Measurements from ENCODE around the gene AMTN.

AMTN gene

DNA sequence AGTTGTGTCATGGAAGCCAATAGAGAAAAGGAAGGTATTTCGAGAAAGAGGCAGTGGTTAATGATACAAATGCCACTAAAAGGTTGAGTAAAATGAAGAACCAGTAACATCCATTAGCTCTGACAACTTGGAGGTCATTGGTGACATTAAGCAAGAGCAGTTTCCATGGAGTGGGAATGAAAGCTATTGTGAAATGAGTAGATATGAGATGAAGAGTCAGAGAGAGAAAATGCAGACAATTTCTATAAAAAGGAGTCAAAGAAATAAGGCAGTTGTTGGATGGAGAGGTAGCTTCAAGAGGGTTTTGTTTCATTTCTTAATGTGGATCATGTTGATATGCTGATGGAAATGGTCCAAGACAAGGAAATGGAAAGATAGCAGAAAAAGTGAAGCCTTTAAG, 9.6 kb upstream of the AMTN start:
- no peak for TF ChIP-seq ZFX (IDR thresholded peaks at IDR 0.05; ENCODE audit: borderline replicate concordance)
- TF ChIP-seq, protein P1, sequence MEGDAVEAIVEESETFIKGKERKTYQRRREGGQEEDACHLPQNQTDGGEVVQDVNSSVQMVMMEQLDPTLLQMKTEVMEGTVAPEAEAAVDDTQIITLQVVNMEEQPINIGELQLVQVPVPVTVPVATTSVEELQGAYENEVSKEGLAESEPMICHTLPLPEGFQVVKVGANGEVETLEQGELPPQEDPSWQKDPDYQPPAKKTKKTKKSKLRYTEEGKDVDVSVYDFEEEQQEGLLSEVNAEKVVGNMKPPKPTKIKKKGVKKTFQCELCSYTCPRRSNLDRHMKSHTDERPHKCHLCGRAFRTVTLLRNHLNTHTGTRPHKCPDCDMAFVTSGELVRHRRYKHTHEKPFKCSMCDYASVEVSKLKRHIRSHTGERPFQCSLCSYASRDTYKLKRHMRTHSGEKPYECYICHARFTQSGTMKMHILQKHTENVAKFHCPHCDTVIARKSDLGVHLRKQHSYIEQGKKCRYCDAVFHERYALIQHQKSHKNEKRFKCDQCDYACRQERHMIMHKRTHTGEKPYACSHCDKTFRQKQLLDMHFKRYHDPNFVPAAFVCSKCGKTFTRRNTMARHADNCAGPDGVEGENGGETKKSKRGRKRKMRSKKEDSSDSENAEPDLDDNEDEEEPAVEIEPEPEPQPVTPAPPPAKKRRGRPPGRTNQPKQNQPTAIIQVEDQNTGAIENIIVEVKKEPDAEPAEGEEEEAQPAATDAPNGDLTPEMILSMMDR (IDR thresholded peaks at IDR 0.05): no peak
- H3K27ac ChIP-seq: no peak overlapping the region

DNA sequence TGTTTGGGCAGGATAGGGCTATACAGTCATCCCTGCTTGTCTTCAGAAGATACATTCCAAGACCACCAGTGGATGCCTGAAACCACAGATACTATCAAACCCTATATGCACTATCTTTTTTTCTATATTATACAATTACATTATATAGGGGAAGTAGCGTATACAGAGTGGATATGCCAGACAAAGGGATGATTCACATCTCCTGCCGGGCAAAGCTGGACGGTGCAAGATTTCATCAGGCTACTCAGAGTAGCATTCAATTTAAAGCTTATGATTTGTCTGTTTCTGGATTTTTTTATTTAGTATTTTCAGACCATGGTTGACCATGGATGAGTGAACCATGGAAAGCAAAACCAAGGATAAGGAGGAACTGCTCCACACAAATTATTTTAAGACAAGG, 7.0 kb upstream of the AMTN start:
- no peak overlapping the region for H3K27ac ChIP-seq

DNA sequence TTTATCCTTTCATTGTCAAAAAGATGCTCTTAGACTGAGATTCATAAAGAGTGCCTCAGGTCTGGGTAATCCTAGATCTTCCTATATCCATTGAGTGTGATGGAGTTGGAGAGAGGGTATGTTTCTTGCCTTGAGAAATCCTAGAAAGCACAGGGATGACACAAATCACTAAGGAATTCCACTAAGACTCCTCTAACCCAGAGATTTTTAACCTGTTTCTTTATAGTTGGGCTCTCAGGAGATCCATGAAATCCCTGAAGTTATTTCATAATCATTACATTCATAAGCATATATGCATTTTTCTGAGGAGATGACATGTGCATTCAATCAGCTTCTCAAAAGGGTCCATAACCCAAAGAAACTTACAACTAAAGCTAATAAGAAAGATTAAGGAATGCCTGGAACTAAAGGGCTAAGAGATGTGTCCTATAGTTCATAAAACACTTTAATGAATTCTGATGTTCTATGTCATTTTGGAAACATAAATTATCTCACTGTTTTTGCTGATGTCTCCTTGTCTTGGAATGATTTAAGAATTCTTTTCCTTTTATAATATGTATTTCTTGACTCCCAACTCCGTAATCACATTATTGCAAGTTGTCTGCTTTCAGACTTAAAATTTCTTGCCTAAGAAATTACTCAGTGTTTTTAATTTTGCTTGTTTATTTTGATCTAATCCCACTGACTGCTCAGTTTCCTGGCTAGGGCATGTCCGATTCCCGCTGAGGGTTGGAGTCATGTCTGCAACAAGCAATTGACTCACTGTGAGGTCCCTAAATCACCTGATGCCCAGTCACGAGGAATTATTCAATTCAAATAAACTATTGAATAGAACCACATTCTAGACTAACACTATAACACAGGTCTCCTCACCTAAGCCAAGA, 2.8 kb upstream of the AMTN start:
- H3K27ac ChIP-seq: no peak overlapping the region
- TF ChIP-seq ZFX (IDR thresholded peaks at IDR 0.05; ENCODE audit: borderline replicate concordance): no peak
- TF ChIP-seq, protein P1 (IDR thresholded peaks at IDR 0.05): no peak

More for the DNA sequence above, 7.0 kb upstream of the AMTN start:
- TF ChIP-seq, protein P1 (IDR thresholded peaks at IDR 0.05): no peak
- no peak for TF ChIP-seq ZFX (IDR thresholded peaks at IDR 0.05; ENCODE audit: borderline replicate concordance)

DNA sequence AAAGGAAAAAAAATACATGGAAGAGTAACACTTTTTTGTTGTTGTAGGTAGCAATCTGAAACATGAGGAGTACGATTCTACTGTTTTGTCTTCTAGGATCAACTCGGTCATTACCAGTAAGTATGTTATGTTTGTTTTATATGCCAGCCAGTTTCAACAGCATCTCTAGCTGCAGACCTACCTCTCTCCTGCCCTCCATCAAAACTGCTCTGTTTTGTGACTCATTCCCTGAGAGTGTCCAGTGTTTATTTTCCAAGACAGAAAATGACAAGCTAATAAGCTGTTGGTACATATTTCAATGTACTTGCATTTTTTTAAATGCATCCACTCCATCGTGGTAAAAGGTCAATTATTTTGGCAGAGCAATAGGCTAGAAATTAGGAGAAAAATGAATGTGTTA, 347 bp downstream of the AMTN start:
- H3K27ac ChIP-seq: no peak overlapping the region
- TF ChIP-seq, protein P1 (IDR thresholded peaks at IDR 0.05): no peak
- TF ChIP-seq ZFX (IDR thresholded peaks at IDR 0.05; ENCODE audit: borderline replicate concordance): no peak

DNA sequence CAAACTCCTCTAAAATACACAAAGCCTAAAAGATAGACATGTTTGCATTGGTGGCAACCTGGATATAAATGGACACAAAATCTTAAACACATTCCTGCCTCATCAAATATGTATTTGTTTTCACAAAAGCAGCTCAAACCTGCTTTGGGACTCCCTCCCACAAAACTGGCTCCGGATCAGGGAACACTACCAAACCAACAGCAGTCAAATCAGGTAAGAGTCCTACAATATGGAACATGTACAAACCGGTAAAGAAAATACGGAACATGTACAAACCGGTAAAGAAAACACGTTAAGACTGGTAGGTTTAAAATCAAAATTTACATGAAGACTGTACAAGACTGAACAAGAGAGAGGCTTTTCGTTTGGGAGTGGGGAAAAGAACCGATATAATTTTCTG, 4.3 kb downstream of the AMTN start:
- TF ChIP-seq ZFX (IDR thresholded peaks at IDR 0.05; ENCODE audit: borderline replicate concordance): no peak
- TF ChIP-seq, protein P1 (IDR thresholded peaks at IDR 0.05): no peak
- H3K27ac ChIP-seq: no peak overlapping the region

DNA sequence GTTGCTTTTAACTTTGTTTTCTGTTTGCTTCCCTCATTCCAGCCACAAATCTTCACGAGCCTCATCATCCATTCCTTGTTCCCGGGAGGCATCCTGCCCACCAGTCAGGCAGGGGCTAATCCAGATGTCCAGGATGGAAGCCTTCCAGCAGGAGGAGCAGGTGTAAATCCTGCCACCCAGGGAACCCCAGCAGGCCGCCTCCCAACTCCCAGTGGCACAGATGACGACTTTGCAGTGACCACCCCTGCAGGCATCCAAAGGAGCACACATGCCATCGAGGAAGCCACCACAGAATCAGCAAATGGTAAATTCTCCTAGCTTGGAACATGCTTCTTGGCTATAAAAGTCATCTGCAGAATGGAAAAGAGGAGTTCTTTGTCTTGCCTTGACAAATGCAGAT, 12.6 kb downstream of the AMTN start:
- no peak overlapping the region for H3K27ac ChIP-seq
- TF ChIP-seq, protein P1 (IDR thresholded peaks at IDR 0.05): no peak

DNA sequence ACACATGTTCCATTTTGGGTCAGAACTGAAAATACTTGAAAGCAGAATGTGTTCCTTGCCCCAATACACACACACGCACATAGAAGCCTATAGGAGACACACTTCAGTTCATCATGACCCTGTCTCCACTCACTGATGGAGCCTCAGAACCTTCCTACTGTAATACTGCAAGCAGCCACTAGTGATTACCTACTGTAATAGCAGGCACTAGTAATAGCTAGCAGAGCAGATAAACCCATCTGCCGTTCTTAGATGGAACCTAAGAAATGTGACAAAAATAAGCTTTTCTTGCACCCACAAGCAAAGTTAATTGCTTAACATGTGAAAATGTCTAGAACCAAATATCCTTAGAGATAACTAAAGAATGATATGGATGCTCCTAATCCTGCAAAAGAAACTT, 13.6 kb downstream of the AMTN start:
- no peak for TF ChIP-seq ZFX (IDR thresholded peaks at IDR 0.05; ENCODE audit: borderline replicate concordance)
- TF ChIP-seq, protein P1 (IDR thresholded peaks at IDR 0.05): peak; percentile 18
- no peak overlapping the region for H3K27ac ChIP-seq
